Omental fat pad (tissue), 4 donors: ENCODE measurements around the gene DDX46. TPM values are rescaled to one million over a fixed set of nuclear protein-coding genes. Genes with fewer than 3 reads are reported as not detected.
"Not testable (repeated sequence)": the region's sequence is repeated elsewhere in the genome, so short reads cannot be mapped to it uniquely, and the experiment has no call there.

Experiments used
- ATAC-seq: fragments of 150-250 bp; one replicate; pipeline ENCODE4 v1.9.1; 2016; ENCODE audit warnings: mild to moderate bottlenecking, moderate library complexity; ENCODE audit not compliant: low FRiP score
- DNase-seq: peaks from one replicate; pipeline ENCODE4 v3.0.0-alpha.2; 2019; ENCODE audit warnings: low spot score
- CTCF ChIP-seq, 3 donors: fragments of 450-650 bp; IDR thresholded peaks; one replicate each; pipeline ENCODE4 v1.5.1; 2016 to 2017; ENCODE audit warnings: antibody characterized with exemption in 3 of 3, mild to moderate bottlenecking in 3 of 3, moderate library complexity in 2 of 3
- total RNA-seq, 4 donors: library from RNA; depleted of rRNA; stranded (reverse); fragments of >200 nt; gene quantifications; one replicate each; pipeline ENCODE4 v1.1.0, GENCODE V29; 2016

Gene DDX46
- total RNA-seq = 10 to 100 TPM; 29.4 to 48.5 (median 39.3) TPM

- peak; percentile 79 for DNase-seq
- peak; percentile 100 for ATAC-seq
- no peak for TF ChIP-seq CTCF (IDR thresholded peaks at IDR 0.05)
Observed at GRCh38 chr5:134758504-134759341, at the start of gene DDX46. TSS of gene DDX46 (plus strand) at chr5:134758779. CDS start at chr5:134758939, 160 bp downstream.

GRCh38 chr5:134714120-134714519 lies 44.5 kb upstream of the DDX46 start:
- no peak for DNase-seq
- no peak for TF ChIP-seq CTCF (IDR thresholded peaks at IDR 0.05)
- ATAC-seq = no peak

GRCh38 chr5:134714541-134714940 lies 44.0 kb upstream of the DDX46 start:
- no peak for TF ChIP-seq CTCF (IDR thresholded peaks at IDR 0.05)
- ATAC-seq (no peak), DNase-seq (no peak)

GRCh38 chr5:134715466-134715865 lies 43.1 kb upstream of the DDX46 start:
- not testable (repeated sequence) for DNase-seq, ATAC-seq

GRCh38 chr5:134724872-134725271 lies 33.7 kb upstream of the DDX46 start:
- DNase-seq = no peak
- TF ChIP-seq CTCF (IDR thresholded peaks at IDR 0.05) = no peak
- no peak for ATAC-seq

GRCh38 chr5:134732819-134733218 lies 25.8 kb upstream of the DDX46 start:
- ATAC-seq (no peak), DNase-seq (no peak)
- TF ChIP-seq CTCF (IDR thresholded peaks at IDR 0.05) = no peak

- ATAC-seq (no peak), DNase-seq (no peak)
- TF ChIP-seq CTCF (IDR thresholded peaks at IDR 0.05) = no peak
Observed at GRCh38 chr5:134735243-134735642, 23.3 kb upstream of the DDX46 start.
